Measurements from ENCODE around the gene SCNN1G.

- TF ChIP-seq PHF8 (IDR thresholded peaks at IDR 0.05; ENCODE audit: borderline replicate concordance, low read length) (no peak), ZNF592 (IDR thresholded peaks at IDR 0.05) (no peak)
These were observed 6.9 kb upstream of the SCNN1G start for GRCh38 chr16:23175651-23176050.
